Nephron (organoid): ENCODE measurements around the gene PRRC2B.

Source experiments
- H3K27ac Mint-ChIP-seq, 3 experiments: 2 replicates each; pipeline ENCODE4 v1.8.0; 2020; ENCODE audit warnings: mixed read lengths in 3 of 3, mild to moderate bottlenecking in 2 of 3, moderate library complexity in 1 of 3
- H3K27me3 Mint-ChIP-seq: 2 replicates; pipeline ENCODE4 v1.8.0; 2021; ENCODE audit warnings: low read depth, mild to moderate bottlenecking, moderate library complexity, mixed read lengths
- H3K36me3 Mint-ChIP-seq: 2 replicates; pipeline ENCODE4 v1.8.0; 2020; ENCODE audit warnings: low read depth, mixed read lengths
- H3K4me1 Mint-ChIP-seq: 2 replicates; pipeline ENCODE4 v1.8.0; 2020; ENCODE audit warnings: mixed read lengths
- H3K4me3 Mint-ChIP-seq, 3 experiments: 2 replicates each; pipeline ENCODE4 v1.8.0; 2020; ENCODE audit warnings: mild to moderate bottlenecking in 3 of 3, mixed read lengths in 3 of 3, moderate library complexity in 2 of 3
- H3K9me3 Mint-ChIP-seq: 2 replicates; pipeline ENCODE4 v1.8.0; 2020; ENCODE audit warnings: mixed read lengths
- CTCF ChIP-seq, 3 experiments: fragments of 200-600 bp; sonication (generic); IDR thresholded peaks; one replicate each; pipeline ENCODE4 v1.5.0; 2021; ENCODE audit warnings: antibody characterized with exemption in 3 of 3; ENCODE audit not compliant: unreplicated experiment in 3 of 3

PRRC2B gene

GRCh38 chr9:131477816-131478419 lies 84.0 kb downstream of the PRRC2B start:
- Mint-ChIP-seq H3K4me3 (no peak overlapping the region), H3K27ac (no peak overlapping the region), H3K9me3 (no peaks in the 10 kb centered on the region), H3K36me3 (peaks cover 74% of the 10 kb centered on the region), H3K4me1 (no peaks in the 10 kb centered on the region), H3K27me3 (no peaks in the 10 kb centered on the region)
- TF ChIP-seq CTCF (IDR thresholded peaks at IDR 0.05; ENCODE audit: unreplicated experiment in 3 of 3) = no peak

DNA sequence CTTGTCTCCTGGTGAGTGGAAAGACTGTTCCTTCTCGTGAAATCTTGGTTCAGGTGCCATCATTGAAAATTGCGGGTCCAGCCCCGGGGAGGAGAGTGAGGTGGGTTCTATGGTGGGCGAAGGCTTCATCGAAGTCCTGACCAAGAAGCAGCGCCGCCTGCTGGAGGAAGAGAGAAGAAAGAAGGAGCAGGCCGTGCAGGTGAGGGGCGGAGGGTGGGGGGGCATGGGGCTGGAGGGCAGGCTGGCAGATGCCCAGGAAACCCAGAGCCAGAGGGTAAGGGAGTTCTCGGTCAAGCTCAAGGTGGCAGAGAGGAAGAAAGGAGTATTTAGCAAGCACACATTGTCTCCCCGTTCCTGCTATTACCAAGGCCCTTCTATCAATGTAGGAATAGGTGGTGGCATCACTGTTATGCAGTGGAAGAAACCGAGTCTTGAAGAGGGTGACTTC lies 84.6 kb downstream of the PRRC2B start:
- TF ChIP-seq CTCF (IDR thresholded peaks at IDR 0.05; ENCODE audit: unreplicated experiment in 3 of 3) = peak; percentile 48 to 61 (median 55)
- Mint-ChIP-seq H3K27ac (no peak overlapping the region), H3K27me3 (no peaks in the 10 kb centered on the region), H3K36me3 (peaks cover 73% of the 10 kb centered on the region), H3K4me1 (no peaks in the 10 kb centered on the region), H3K4me3 (no peak overlapping the region), H3K9me3 (no peaks in the 10 kb centered on the region)

- Mint-ChIP-seq H3K27me3 (no peaks in the 10 kb centered on the region), H3K4me1 (no peaks in the 10 kb centered on the region), H3K4me3 (no peak overlapping the region), H3K9me3 (no peaks in the 10 kb centered on the region), H3K36me3 (peaks cover 68% of the 10 kb centered on the region), H3K27ac (no peak overlapping the region)
- no peak for TF ChIP-seq CTCF (IDR thresholded peaks at IDR 0.05; ENCODE audit: unreplicated experiment in 3 of 3)
Observed at GRCh38 chr9:131478911-131479310, 85.0 kb downstream of the PRRC2B start.

GRCh38 chr9:131480258-131480657 lies 86.4 kb downstream of the PRRC2B start:
- no peak for TF ChIP-seq CTCF (IDR thresholded peaks at IDR 0.05; ENCODE audit: unreplicated experiment in 3 of 3)
- no peaks in the 10 kb centered on the region for H3K4me1 Mint-ChIP-seq
- no peak overlapping the region for H3K4me3 Mint-ChIP-seq
- H3K36me3 Mint-ChIP-seq = peaks cover 66% of the 10 kb centered on the region
- no peak overlapping the region for H3K27ac Mint-ChIP-seq
- H3K9me3 Mint-ChIP-seq = no peaks in the 10 kb centered on the region
- no peaks in the 10 kb centered on the region for H3K27me3 Mint-ChIP-seq

GRCh38 chr9:131481441-131482342 lies 87.8 kb downstream of the PRRC2B start:
- Mint-ChIP-seq H3K36me3 (peaks cover 73% of the 10 kb centered on the region), H3K27me3 (no peaks in the 10 kb centered on the region), H3K27ac (no peak overlapping the region), H3K4me3 (no peak overlapping the region), H3K9me3 (no peaks in the 10 kb centered on the region), H3K4me1 (no peaks in the 10 kb centered on the region)
- no peak for TF ChIP-seq CTCF (IDR thresholded peaks at IDR 0.05; ENCODE audit: unreplicated experiment in 3 of 3)
